ENCODE measurements around the gene OR5T2.
"Not testable (repeated sequence)": the region's sequence is repeated elsewhere in the genome, so short reads cannot be mapped to it uniquely, and the experiment has no call there.

DNA sequence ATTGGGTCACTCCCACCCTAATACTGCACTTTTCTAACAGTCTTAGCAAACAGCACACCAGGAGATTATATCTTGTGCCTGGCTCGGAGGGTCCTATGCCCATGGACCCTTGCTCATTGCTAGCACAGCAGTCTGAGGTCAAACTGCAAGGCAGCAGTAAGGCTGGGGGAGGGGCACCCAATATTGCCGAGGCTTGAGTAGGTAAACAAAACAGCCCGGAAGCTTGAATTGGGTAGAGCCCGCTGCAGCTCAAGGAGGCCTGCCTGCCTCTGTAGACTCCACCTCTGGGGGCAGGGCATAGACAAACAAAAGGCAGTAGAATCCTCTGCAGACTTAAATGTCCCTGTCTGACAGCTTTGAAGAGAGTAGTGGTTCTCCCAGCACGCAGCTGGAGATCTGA, 14.3 kb downstream of the OR5T2 start:
- TF ChIP-seq, protein P1, sequence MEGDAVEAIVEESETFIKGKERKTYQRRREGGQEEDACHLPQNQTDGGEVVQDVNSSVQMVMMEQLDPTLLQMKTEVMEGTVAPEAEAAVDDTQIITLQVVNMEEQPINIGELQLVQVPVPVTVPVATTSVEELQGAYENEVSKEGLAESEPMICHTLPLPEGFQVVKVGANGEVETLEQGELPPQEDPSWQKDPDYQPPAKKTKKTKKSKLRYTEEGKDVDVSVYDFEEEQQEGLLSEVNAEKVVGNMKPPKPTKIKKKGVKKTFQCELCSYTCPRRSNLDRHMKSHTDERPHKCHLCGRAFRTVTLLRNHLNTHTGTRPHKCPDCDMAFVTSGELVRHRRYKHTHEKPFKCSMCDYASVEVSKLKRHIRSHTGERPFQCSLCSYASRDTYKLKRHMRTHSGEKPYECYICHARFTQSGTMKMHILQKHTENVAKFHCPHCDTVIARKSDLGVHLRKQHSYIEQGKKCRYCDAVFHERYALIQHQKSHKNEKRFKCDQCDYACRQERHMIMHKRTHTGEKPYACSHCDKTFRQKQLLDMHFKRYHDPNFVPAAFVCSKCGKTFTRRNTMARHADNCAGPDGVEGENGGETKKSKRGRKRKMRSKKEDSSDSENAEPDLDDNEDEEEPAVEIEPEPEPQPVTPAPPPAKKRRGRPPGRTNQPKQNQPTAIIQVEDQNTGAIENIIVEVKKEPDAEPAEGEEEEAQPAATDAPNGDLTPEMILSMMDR (conservative IDR thresholded peaks at IDR 0.05; ENCODE audit: low read length) = not testable (repeated sequence)
- not testable (repeated sequence) for TF ChIP-seq EZH2phosphoT487 (IDR thresholded peaks at IDR 0.05; ENCODE audit: borderline replicate concordance, low read depth, low read length)
